HG03064 (cell line): Measurements from ENCODE around the gene ISCU.

Experiments used
- ATAC-seq: cut with Tn5 transposase; IDR thresholded peaks from one replicate; pipeline ENCODE4 v1.9.1; 2021; ENCODE audit warnings: low read depth; ENCODE audit not compliant: unreplicated experiment

The ISCU gene

GRCh38 chr12:108602209-108602705 is 39.9 kb downstream of the ISCU start:
- no peak for ATAC-seq

GRCh38 chr12:108602976-108603704 is 40.7 kb downstream of the ISCU start:
- ATAC-seq, result no peak

GRCh38 chr12:108603743-108604142 is 41.3 kb downstream of the ISCU start:
- ATAC-seq, result no peak

- ATAC-seq, result no peak
These were observed 42.0 kb downstream of the ISCU start for GRCh38 chr12:108604208-108604941.

- ATAC-seq, result no peak
These were observed 42.7 kb downstream of the ISCU start for GRCh38 chr12:108605000-108605689.

GRCh38 chr12:108605690-108606406 is 43.5 kb downstream of the ISCU start:
- ATAC-seq, result no peak

GRCh38 chr12:108606492-108606891 is 44.1 kb downstream of the ISCU start:
- no peak for ATAC-seq

GRCh38 chr12:108607981-108608600 is 45.7 kb downstream of the ISCU start:
- no peak for ATAC-seq

- ATAC-seq, result no peak
These were observed 46.2 kb downstream of the ISCU start for GRCh38 chr12:108608616-108609015.

- no peak for ATAC-seq
These were observed 47.3 kb downstream of the ISCU start for GRCh38 chr12:108609537-108610335.

- no peak for ATAC-seq
These were observed 48.0 kb downstream of the ISCU start for GRCh38 chr12:108610336-108610815.

GRCh38 chr12:108610856-108611605 is 48.6 kb downstream of the ISCU start:
- no peak for ATAC-seq

- ATAC-seq, result no peak
These were observed 49.6 kb downstream of the ISCU start for GRCh38 chr12:108611884-108612415.

GRCh38 chr12:108612788-108613282 is 50.4 kb downstream of the ISCU start:
- ATAC-seq, result no peak

GRCh38 chr12:108613548-108613947 is 51.2 kb downstream of the ISCU start:
- no peak for ATAC-seq

- ATAC-seq, result no peak
These were observed 51.6 kb downstream of the ISCU start for GRCh38 chr12:108614041-108614440.

- ATAC-seq, result no peak
These were observed 52.2 kb downstream of the ISCU start for GRCh38 chr12:108614639-108615038.

- no peak for ATAC-seq
These were observed 53.5 kb downstream of the ISCU start for GRCh38 chr12:108615918-108616317.
